Astrocyte of the hippocampus (primary cell): ENCODE measurements around the gene ARHGAP18.

Source experiments
- DNase-seq: peaks from one replicate; pipeline ENCODE4 v3.0.0; 2011; ENCODE audit warnings: low read depth, low spot score

Gene ARHGAP18

GRCh38 chr6:129691709-129692108 is 18.3 kb downstream of the ARHGAP18 start:
- DNase-seq, result no peak

GRCh38 chr6:129691043-129691640 is 18.8 kb downstream of the ARHGAP18 start:
- DNase-seq, result no peak

DNA sequence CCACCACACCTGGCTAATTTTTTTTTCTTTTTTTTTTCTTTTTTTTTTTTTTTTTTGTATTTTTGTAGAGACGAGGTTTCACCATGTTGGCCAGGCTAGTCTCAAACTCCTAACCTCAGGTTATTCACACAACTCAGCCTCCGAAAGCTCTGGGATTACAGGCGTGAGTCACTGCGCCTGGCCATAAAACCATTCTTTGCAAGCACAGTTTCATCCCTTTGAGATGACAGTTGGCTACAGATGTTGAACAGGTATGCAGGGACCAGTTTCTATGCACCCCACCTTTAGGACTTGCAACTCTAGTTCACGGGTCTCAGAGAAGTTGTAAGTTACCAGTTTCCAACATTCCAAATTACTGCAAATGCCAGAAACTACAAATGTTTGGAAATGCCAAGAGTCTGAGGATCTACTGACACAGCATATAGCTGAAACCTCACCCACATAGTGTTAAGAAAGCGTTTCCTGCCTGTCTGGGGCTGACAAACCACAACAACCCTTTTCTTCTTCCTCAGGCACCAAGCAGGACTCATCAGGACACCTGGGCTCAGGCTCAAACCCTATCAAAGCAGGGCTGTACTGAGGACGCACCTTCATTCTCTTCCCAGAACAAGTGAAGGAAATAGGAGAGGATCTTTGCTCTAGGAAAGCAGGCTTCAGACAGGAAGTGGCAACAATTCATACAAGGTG is 22.9 kb downstream of the ARHGAP18 start:
- no peak for DNase-seq

- DNase-seq, result no peak
These were observed 24.3 kb downstream of the ARHGAP18 start for GRCh38 chr6:129685662-129686031.

DNA sequence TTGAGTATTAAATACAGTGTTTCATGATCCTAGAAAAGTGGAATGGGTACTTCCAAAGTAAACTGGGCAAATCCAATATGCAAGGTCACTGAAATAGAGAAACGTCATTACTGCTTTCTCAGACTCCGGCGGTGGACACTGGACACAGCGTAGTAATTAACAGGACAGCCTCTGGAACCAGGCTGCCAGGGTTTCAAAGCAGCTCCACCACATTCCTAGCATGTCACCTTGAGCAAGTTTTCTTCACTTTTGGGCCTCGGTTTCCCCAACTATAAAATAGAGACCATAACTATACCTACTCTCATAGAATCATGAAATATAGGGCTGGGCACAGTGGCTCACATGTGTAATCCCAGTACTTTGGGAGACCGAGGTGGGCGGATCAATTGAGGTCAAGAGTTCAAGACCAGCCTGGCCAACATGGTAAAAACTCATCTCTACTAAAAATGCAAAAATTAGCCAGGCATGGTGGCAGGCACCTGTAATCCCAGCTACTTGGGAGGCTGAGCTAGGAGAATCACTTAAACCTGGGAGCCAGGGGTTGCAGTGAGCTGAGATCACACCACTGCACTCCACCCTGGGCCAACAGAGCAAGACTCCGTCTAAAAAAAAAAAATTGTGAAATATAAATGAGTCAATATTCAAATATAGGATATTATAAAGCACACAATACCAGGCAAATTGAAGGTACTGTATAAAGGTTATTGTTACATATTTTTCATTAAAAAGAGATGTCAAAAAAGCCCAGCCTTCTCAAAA is 24.9 kb downstream of the ARHGAP18 start:
- DNase-seq, result no peak

DNA sequence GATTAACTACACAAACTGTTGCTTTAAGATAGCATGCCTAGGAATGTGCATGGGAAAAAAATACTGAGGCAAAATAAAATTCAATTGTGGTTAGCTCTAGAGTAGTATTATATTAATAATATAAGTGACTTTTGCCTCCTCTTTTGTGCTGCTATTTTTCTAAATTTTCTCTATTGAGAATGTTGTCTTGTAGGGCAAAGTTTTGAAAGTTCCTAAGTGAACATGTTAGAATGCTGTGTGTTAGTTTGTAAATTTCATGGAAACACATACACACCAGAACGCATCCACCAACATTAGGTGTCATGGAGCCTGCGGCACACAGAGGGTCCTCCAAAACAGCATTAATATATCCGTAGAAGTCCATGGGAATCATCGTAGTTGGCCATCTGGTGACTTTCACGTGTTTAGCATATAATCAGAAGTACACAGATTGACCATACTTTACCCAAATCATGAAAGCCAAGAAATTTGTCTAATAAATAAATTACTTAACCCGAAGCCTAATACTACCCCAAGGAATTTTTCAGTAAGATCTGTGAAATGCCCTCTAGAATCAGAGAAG is 25.6 kb downstream of the ARHGAP18 start:
- no peak for DNase-seq

DNA sequence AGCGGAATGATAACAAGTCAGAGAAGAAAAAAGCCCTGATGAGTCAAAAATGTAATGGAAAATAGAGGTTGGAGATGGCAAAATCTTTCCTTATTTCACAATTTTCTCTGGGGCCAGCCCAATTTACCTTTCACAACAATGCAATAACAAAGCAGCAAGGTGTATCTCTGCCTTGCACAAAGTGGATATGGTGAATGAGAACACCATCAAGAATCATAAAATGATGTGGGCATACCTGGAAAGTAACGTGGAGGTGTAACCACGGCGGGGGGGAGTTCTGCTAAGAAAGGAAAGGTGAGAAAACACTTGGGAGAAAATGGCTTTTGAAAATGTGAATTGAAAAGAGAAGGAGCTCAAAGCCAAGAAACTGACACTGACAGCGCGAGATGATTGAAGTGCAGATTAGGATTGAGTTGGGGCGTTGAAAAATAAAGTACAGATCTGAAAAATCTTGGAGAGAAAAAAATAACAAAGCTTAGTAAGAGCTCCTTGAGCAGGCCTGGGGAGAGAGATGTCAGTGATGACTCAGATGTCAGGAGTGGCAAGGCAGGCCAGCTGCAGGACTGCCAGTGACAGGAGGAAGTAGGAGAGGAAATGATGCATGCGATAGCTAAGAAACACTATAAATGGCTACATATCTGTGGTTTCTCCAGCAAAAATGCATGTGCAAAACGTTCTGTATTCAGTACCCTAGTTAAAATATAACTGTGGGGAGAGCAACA is 26.2 kb downstream of the ARHGAP18 start:
- peak; percentile 94 for DNase-seq

DNA sequence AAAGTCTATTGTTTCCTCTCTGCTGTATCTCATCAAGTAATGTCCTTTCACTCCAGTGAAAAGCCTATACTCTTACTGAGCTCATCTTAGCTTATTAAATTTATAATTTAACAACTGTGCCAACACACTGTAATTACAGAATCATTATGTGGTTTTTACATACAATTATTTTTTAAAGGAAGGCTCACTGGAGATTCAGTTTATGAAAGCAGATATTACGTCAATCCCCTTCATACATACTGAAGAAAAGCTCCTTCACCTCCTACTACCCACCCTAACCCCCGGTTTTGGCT is 28.1 kb downstream of the ARHGAP18 start:
- DNase-seq, result no peak

- no peak for DNase-seq
These were observed 29.3 kb downstream of the ARHGAP18 start for GRCh38 chr6:129680633-129681032.

DNA sequence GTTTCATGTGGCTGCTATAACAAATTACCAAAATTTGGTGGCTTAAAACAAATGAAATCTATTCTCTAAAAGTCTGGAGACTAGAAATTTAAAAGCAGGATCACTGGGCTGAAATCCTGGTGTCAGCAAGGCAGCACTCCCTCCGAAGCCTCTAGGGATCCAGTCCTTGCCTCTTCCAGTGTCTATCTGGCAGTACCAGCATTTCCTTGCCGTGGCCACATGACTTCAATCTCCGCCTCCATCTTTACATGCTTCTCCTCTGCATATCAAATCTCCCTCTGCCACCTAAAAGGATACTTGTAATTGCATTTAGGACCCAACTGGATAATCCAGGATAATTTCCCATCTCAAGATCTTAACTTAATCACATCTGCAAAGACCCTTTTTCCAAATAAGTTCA is 30.2 kb downstream of the ARHGAP18 start:
- DNase-seq, result no peak

DNA sequence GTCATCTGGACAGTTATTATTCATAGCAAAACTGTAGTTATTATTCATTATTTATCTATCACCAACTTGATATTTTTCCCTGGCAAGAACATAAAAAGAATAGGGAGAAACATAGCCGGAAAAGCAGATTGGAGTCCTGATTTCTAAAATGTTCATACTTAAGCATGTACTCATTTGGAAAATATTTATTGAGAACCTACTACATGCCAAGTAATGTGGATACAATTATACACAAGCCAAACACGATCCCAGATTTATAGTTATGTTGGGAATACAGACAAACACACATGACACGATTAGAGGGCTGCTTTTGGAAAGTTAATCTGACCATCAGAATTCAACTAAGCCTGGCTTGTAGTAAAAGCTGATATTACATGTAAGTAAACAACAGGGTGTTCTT is 30.7 kb downstream of the ARHGAP18 start:
- DNase-seq, result no peak

- no peak for DNase-seq
These were observed 31.5 kb downstream of the ARHGAP18 start for GRCh38 chr6:129678463-129678862.

GRCh38 chr6:129677620-129678325 is 32.2 kb downstream of the ARHGAP18 start:
- DNase-seq, result no peak

DNA sequence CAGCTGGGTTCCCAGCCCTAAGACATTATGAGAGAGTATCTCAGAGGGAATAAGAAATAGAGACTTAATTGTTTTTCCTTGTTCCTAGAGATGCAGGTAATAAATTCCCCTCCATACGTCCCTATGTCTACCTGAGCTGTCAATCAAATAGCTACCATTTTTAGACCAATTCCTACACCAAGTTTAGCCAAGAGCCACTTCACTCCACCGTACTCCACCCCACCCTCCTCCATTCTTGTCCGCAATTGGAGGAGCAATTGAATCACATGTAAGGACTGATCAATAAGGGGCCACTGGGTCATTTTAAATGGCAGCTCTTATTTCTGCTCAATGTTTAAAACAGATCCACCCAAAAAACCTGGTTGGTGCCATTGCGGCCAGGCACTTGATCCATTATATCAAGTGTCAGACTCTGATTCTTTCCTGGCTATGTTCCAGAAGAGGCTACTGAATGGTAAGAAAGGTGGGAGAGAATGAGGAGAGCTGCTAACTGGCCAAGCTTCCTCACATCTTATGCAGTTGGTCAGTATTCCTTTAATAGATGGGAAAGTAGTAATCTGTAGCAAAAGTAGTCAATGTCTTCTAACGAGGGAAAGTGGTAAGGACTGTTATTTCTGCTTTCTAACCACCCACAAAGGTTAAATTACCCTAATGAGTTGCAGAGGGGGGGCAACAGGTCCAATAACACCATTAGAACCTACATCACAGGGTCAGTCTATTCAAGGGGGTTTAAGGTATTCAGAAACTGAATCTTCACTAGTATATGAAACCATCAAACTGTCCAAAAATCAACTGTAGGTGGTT is 34.1 kb downstream of the ARHGAP18 start:
- no peak for DNase-seq

- no peak for DNase-seq
These were observed 36.2 kb downstream of the ARHGAP18 start for GRCh38 chr6:129673748-129674147.

DNA sequence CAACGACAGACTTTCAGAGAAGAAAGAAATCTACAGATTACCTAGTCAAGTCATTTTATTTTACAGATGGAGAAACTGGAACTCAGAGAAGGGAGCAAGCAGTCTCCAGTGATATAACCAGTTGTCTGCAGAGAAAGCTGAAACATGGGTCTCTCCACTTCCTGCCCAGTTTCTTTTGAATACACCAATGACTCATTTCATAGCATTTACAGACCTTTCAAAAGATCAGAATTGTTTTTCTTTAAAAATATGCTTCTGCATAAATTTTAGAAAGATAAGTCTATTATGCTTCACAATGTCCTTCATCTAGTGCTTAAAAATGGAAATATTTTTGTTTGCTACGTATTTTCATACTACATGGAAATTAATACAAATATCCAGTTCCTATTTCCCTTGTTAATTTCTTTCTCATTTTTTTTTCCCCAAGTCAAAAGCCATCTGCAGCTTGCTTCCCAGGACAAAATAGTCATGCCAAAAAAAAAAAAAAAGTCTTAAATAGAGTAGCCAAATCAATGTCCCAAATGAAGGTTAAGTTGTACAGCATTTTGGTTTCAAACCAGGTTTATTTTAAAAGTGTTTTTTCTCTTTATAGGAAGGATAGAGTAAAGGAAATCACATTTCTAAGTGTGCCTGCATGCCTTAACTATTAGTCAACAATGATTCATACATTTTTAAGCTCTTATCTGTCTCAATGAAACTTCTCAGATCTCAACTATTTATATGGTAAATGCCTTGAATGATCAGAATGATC is 36.9 kb downstream of the ARHGAP18 start:
- DNase-seq, result peak; percentile 71

DNA sequence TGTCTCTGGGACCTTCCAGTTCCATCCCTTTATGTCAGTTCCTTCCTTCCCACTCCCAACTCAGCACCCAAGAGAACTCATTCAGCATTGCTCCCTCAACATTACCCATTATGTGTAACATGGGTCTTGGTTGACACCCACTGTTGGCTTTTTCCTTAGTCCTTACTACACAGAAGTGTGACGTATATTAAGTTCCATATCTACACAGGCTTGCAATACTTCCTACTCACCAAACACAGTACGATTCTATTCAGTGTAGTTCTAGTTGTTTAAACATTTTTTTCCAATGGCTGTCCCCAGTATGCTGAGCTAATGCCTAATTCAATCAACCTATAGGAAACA is 37.7 kb downstream of the ARHGAP18 start:
- DNase-seq, result no peak

GRCh38 chr6:129671442-129672340 is 38.3 kb downstream of the ARHGAP18 start:
- no peak for DNase-seq

DNA sequence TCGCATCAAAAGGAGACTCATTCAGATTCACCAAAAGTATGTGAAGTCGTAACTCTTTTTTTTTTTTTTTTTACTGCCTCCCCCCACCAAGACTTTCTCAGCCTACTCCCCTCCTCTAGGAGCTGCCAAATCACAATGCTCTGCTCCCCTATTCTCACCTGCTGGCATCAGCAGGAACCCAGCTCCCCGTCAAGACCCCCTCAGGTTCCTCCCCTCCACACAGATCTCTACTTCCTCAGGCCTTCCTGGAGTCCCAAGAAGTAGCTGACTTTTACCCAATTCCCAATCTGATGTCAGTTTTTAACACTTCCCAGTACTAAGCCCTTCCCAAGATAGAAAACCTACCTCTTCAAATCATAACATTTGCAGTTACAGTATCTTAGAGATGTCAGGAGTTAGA is 39.3 kb downstream of the ARHGAP18 start:
- DNase-seq, result no peak
